Parathyroid adenoma (tissue), 2 donors: ENCODE data around the gene ADGRL3.

Experiments used
- H2AFZ ChIP-seq: fragments of 300-600 bp; sonication (generic); one replicate; pipeline ENCODE4 v1.7.0; 2017; ENCODE audit warnings: antibody characterized with exemption, mild to moderate bottlenecking
- H3K27ac ChIP-seq: fragments of 300-600 bp; sonication (generic); one replicate; pipeline ENCODE4 v1.7.0; 2017
- H3K27me3 ChIP-seq: fragments of 300-600 bp; sonication (generic); one replicate; pipeline ENCODE4 v1.7.0; 2017; ENCODE audit warnings: low read length; ENCODE audit not compliant: control insufficient read depth, insufficient read depth
- H3K36me3 ChIP-seq: fragments of 300-600 bp; sonication (generic); one replicate; pipeline ENCODE4 v1.7.0; 2017; ENCODE audit warnings: low read length; ENCODE audit not compliant: control insufficient read depth, insufficient read depth
- H3K4me1 ChIP-seq: fragments of 300-600 bp; sonication (generic); one replicate; pipeline ENCODE4 v1.7.0; 2017; ENCODE audit warnings: control low read depth
- H3K4me2 ChIP-seq: fragments of 300-600 bp; sonication (generic); one replicate; pipeline ENCODE4 v1.7.0; 2017; ENCODE audit warnings: low read length
- H3K4me3 ChIP-seq: fragments of 300-600 bp; sonication (generic); one replicate; pipeline ENCODE4 v1.7.0; 2017; ENCODE audit warnings: low read depth, low read length
- H3K79me2 ChIP-seq: fragments of 300-600 bp; sonication (generic); one replicate; pipeline ENCODE4 v1.7.0; 2017; ENCODE audit warnings: control low read depth
- H3K9ac ChIP-seq: fragments of 300-600 bp; sonication (generic); one replicate; pipeline ENCODE4 v1.7.0; 2017; ENCODE audit warnings: mild to moderate bottlenecking
- H3K9me3 ChIP-seq: fragments of 300-600 bp; sonication (generic); one replicate; pipeline ENCODE4 v1.7.0; 2017; ENCODE audit warnings: low read length; ENCODE audit not compliant: control insufficient read depth
- CTCF ChIP-seq: fragments of 300-600 bp; sonication (generic); IDR thresholded peaks from one replicate; pipeline ENCODE4 v1.7.0; 2017; ENCODE audit warnings: antibody characterized with exemption, mild to moderate bottlenecking
- donor health status: primary hyperparathyroidism.

The ADGRL3 gene

GRCh38 chr4:61389640-61390039, 189.5 kb downstream of the ADGRL3 start:
- H2AFZ ChIP-seq = no peak overlapping the region
- H3K79me2 ChIP-seq = no peaks in the 10 kb centered on the region
- no peaks in the 10 kb centered on the region for H3K9me3 ChIP-seq
- no peak for TF ChIP-seq CTCF
- no peaks in the 10 kb centered on the region for H3K36me3 ChIP-seq
- H3K27me3 ChIP-seq = no peaks in the 10 kb centered on the region
- no peaks in the 10 kb centered on the region for H3K4me1 ChIP-seq
- H3K27ac ChIP-seq = no peak overlapping the region
- no peak overlapping the region for H3K4me2 ChIP-seq
- no peak overlapping the region for H3K4me3 ChIP-seq
- H3K9ac ChIP-seq = no peak overlapping the region

GRCh38 chr4:61395754-61396153, 195.6 kb downstream of the ADGRL3 start:
- Histone ChIP-seq H3K79me2 (no peaks in the 10 kb centered on the region), H3K36me3 (no peaks in the 10 kb centered on the region), H3K4me2 (no peak overlapping the region), H3K27ac (no peak overlapping the region), H3K9ac (no peak overlapping the region), H3K9me3 (no peaks in the 10 kb centered on the region), H3K27me3 (no peaks in the 10 kb centered on the region), H3K4me1 (no peaks in the 10 kb centered on the region), H2AFZ (no peak overlapping the region), H3K4me3 (no peak overlapping the region)
- TF ChIP-seq CTCF = no peak

- Histone ChIP-seq H3K27me3 (no peaks in the 10 kb centered on the region), H2AFZ (no peak overlapping the region), H3K9me3 (no peaks in the 10 kb centered on the region), H3K27ac (no peak overlapping the region), H3K4me3 (no peak overlapping the region), H3K36me3 (no peaks in the 10 kb centered on the region), H3K9ac (no peak overlapping the region), H3K4me2 (no peak overlapping the region), H3K4me1 (no peaks in the 10 kb centered on the region), H3K79me2 (no peaks in the 10 kb centered on the region)
- no peak for TF ChIP-seq CTCF
Measured at GRCh38 chr4:61397174-61397573, 197.0 kb downstream of the ADGRL3 start.

- Histone ChIP-seq H3K9me3 (no peaks in the 10 kb centered on the region), H2AFZ (no peak overlapping the region), H3K27ac (no peak overlapping the region), H3K36me3 (no peaks in the 10 kb centered on the region), H3K4me3 (no peak overlapping the region), H3K4me1 (no peaks in the 10 kb centered on the region), H3K79me2 (no peaks in the 10 kb centered on the region), H3K27me3 (no peaks in the 10 kb centered on the region), H3K9ac (no peak overlapping the region), H3K4me2 (no peak overlapping the region)
- no peak for TF ChIP-seq CTCF
Measured at GRCh38 chr4:61400439-61401038, 200.4 kb downstream of the ADGRL3 start.

GRCh38 chr4:61401771-61402170, 201.6 kb downstream of the ADGRL3 start:
- no peak for TF ChIP-seq CTCF
- Histone ChIP-seq H3K4me3 (no peak overlapping the region), H3K4me1 (no peaks in the 10 kb centered on the region), H3K27me3 (no peaks in the 10 kb centered on the region), H3K36me3 (no peaks in the 10 kb centered on the region), H3K9me3 (no peaks in the 10 kb centered on the region), H3K9ac (no peak overlapping the region), H2AFZ (no peak overlapping the region), H3K27ac (no peak overlapping the region), H3K4me2 (no peak overlapping the region), H3K79me2 (no peaks in the 10 kb centered on the region)
